ENCODE results near the gene PRR15L. TPM values are rescaled to one million over a fixed set of nuclear protein-coding genes. Genes with fewer than 3 reads are reported as not detected.

The PRR15L gene
- total and polyA plus RNA-seq, 2 donors (not counting 1 experiment from before 2014, with no cell fraction given), result not detected

- Histone ChIP-seq H4K20me1 (ENCODE audit: control insufficient read depth, insufficient read depth, low read length, poor library complexity, severe bottlenecking) (no peaks in the 10 kb centered on the region), H3K4me1 (ENCODE audit: control insufficient read depth in 2 of 2, insufficient read depth in 2 of 2, low read length in 2 of 2) (peaks cover 19 to 25% of the 10 kb centered on the region in 2 donors), H3K27ac (ENCODE audit: low read length in 2 of 2) (no peak overlapping the region), H3K27me3 (replicated peaks in 1 of 4; ENCODE audit: control extremely low read depth in 1 of 4, control insufficient read depth in 3 of 4, insufficient read depth in 4 of 4, low read length in 3 of 4) (no peaks in the 10 kb centered on the region), H3K36me3 (replicated peaks in 1 of 2; ENCODE audit: control extremely low read depth in 1 of 2, control insufficient read depth in 1 of 2, extremely low read depth in 1 of 2, insufficient read depth in 2 of 2, low read length in 1 of 2) (no peaks in the 10 kb centered on the region), H3K9me3 (ENCODE audit: control extremely low read depth in 1 of 3, control insufficient read depth in 2 of 3, insufficient read depth in 1 of 3, low read length in 2 of 3) (no peaks in the 10 kb centered on the region), H2AFZ (ENCODE audit: insufficient read depth, low read depth, low read length, poor library complexity, severe bottlenecking) (no peak overlapping the region), H3K79me2 (ENCODE audit: control insufficient read depth, insufficient read depth, low read length) (peaks cover 25% of the 10 kb centered on the region), H3K9ac (ENCODE audit: low read length) (no peak overlapping the region), H3K4me3 (ENCODE audit: control extremely low read depth in 1 of 5, extremely low read depth in 1 of 5, insufficient read depth in 1 of 5, low read depth in 2 of 5, low read length in 4 of 5) (no peak overlapping the region), H3K4me2 (replicated peaks; ENCODE audit: low read depth, low read length, poor library complexity, severe bottlenecking) (no peak overlapping the region)
- intact Hi-C loops (cut with micrococcal nuclease), result no loop called here
- ChIA-PET CTCF (interaction anchor here (1.4 to 7.3 kb wide), 2 partner anchors 18 to 77 kb away, joined by 5 to 155 read pairs; no protein-coding TSS in a partner anchor), POLR2A (no interaction called here)
- ATAC-seq (ENCODE audit: low read depth) (no peak), DNase-seq (no peak)
- H3K27me3 Mint-ChIP-seq, result no peaks in the 10 kb centered on the region
- H3K4me3 Mint-ChIP-seq, result no peak overlapping the region
- peaks cover 20% of the 10 kb centered on the region for H3K4me1 Mint-ChIP-seq
- WGBS (ENCODE audit: insufficient coverage), result 70% methylated on average over 4 of the region's 5 CpGs
- TF ChIP-seq CTCF (IDR thresholded peaks at IDR 0.05), result no peak
- no peak for TF ChIP-seq EZH2 (IDR thresholded peaks at IDR 0.05; ENCODE audit: borderline replicate concordance, insufficient read depth, low read depth, low read length, poor library complexity, severe bottlenecking)
- H3K9me3 Mint-ChIP-seq (ENCODE audit: insufficient read depth), result no peaks in the 10 kb centered on the region
- no peak overlapping the region for H3K27ac Mint-ChIP-seq
Measured at GRCh38 chr17:47967607-47968252, 10.0 kb upstream of the PRR15L start.

- Mint-ChIP-seq H3K9me3 (ENCODE audit: insufficient read depth) (no peaks in the 10 kb centered on the region), H3K4me1 (peaks cover 11% of the 10 kb centered on the region), H3K4me3 (no peak overlapping the region), H3K27me3 (no peaks in the 10 kb centered on the region), H3K27ac (no peak overlapping the region)
- no peak overlapping the region for H3K9ac ChIP-seq (ENCODE audit: low read length)
- no peaks in the 10 kb centered on the region for H3K9me3 ChIP-seq (ENCODE audit: control extremely low read depth in 1 of 3, control insufficient read depth in 2 of 3, insufficient read depth in 1 of 3, low read length in 2 of 3)
- H3K4me2 ChIP-seq (replicated peaks; ENCODE audit: low read depth, low read length, poor library complexity, severe bottlenecking), result no peak overlapping the region
- no peak overlapping the region for H3K27ac ChIP-seq (ENCODE audit: low read length in 2 of 2)
- no peaks in the 10 kb centered on the region for H4K20me1 ChIP-seq (ENCODE audit: control insufficient read depth, insufficient read depth, low read length, poor library complexity, severe bottlenecking)
- intact Hi-C loops (cut with micrococcal nuclease), result no loop called here
- peaks cover 13% of the 10 kb centered on the region for H3K79me2 ChIP-seq (ENCODE audit: control insufficient read depth, insufficient read depth, low read length)
- POLR2A ChIA-PET, result no interaction called here
- TF ChIP-seq CTCF (IDR thresholded peaks at IDR 0.05) (no peak), EZH2 (IDR thresholded peaks at IDR 0.05; ENCODE audit: borderline replicate concordance, insufficient read depth, low read depth, low read length, poor library complexity, severe bottlenecking) (no peak)
- H3K27me3 ChIP-seq (replicated peaks in 1 of 4; ENCODE audit: control extremely low read depth in 1 of 4, control insufficient read depth in 3 of 4, insufficient read depth in 4 of 4, low read length in 3 of 4), result no peaks in the 10 kb centered on the region
- no peaks in the 10 kb centered on the region for H3K36me3 ChIP-seq (replicated peaks in 1 of 2; ENCODE audit: control extremely low read depth in 1 of 2, control insufficient read depth in 1 of 2, extremely low read depth in 1 of 2, insufficient read depth in 2 of 2, low read length in 1 of 2)
- ATAC-seq (ENCODE audit: low read depth) (no peak), DNase-seq (no peak)
- CTCF ChIA-PET, result interaction anchor here (7.3 kb wide), 1 partner anchor 17 kb away, joined by 155 read pairs; no protein-coding TSS in a partner anchor
- H3K4me3 ChIP-seq (ENCODE audit: control extremely low read depth in 1 of 5, extremely low read depth in 1 of 5, insufficient read depth in 1 of 5, low read depth in 2 of 5, low read length in 4 of 5), result no peak overlapping the region
- no CpG with 5 or more reads among the region's 1 CpG for WGBS (ENCODE audit: insufficient coverage)
- peaks cover 7 to 8% of the 10 kb centered on the region in 2 donors for H3K4me1 ChIP-seq (ENCODE audit: control insufficient read depth in 2 of 2, insufficient read depth in 2 of 2, low read length in 2 of 2)
- no peak overlapping the region for H2AFZ ChIP-seq (ENCODE audit: insufficient read depth, low read depth, low read length, poor library complexity, severe bottlenecking)
Measured at GRCh38 chr17:47966079-47966519, 8.4 kb upstream of the PRR15L start.

All from B cell (primary cell).